GM23338 (cell line): ENCODE data around the gene MYO9B. TPM values are rescaled to one million over a fixed set of nuclear protein-coding genes. Genes with fewer than 3 reads are reported as not detected.

Experiments
- ATAC-seq: fragments of 200-7000 bp; cut with Tn5 transposase; 3 replicates; pipeline ENCODE4 v1.9.1; 2020
- DNase-seq: peaks from one replicate; pipeline ENCODE4 v3.0.0-alpha.2; 2015; ENCODE audit warnings: low spot score
- H2AFZ ChIP-seq: fragments of 200-600 bp; sonication (generic); 2 replicates; pipeline ENCODE4 v1.8.0; 2016; ENCODE audit warnings: antibody characterized with exemption, mild to moderate bottlenecking, moderate library complexity
- H3F3A ChIP-seq: fragments of 200-600 bp; sonication (generic); replicated peaks from 2 replicates; pipeline ENCODE4 v1.8.0; 2017; ENCODE audit warnings: antibody characterized with exemption, mixed run types, low read depth
- H3K27ac ChIP-seq: fragments of 200-600 bp; sonication (generic); 2 replicates; pipeline ENCODE4 v1.6.1; 2016; ENCODE audit warnings: low read depth
- H3K27me3 ChIP-seq: fragments of 200-600 bp; sonication (generic); 2 replicates; pipeline ENCODE4 v1.8.0; 2016; ENCODE audit warnings: mild to moderate bottlenecking, mixed run types, moderate library complexity; ENCODE audit not compliant: insufficient read depth
- H3K36me3 ChIP-seq: fragments of 200-600 bp; sonication (generic); 2 replicates; pipeline ENCODE4 v1.8.0; 2016; ENCODE audit warnings: mild to moderate bottlenecking; ENCODE audit not compliant: insufficient read depth
- H3K4me1 ChIP-seq: fragments of 200-600 bp; sonication (generic); 2 replicates; pipeline ENCODE4 v1.8.0; 2016; ENCODE audit warnings: mild to moderate bottlenecking, moderate library complexity; ENCODE audit not compliant: insufficient read depth
- H3K4me2 ChIP-seq: fragments of 200-600 bp; sonication (generic); 2 replicates; pipeline ENCODE4 v1.7.1; 2017; ENCODE audit warnings: mixed run types
- H3K4me3 ChIP-seq: fragments of 200-600 bp; sonication (generic); 2 replicates; pipeline ENCODE4 v1.6.1; 2016; ENCODE audit warnings: mixed run types
- H3K79me2 ChIP-seq: fragments of 200-600 bp; sonication (generic); replicated peaks from 2 replicates; pipeline ENCODE4 v1.8.0; 2017; ENCODE audit warnings: mild to moderate bottlenecking; ENCODE audit not compliant: insufficient read depth
- H3K9me2 ChIP-seq: fragments of 200-600 bp; sonication (generic); 2 replicates; pipeline ENCODE4 v1.8.0; 2017; ENCODE audit not compliant: insufficient read depth
- H4K20me1 ChIP-seq: fragments of 200-600 bp; sonication (generic); replicated peaks from 2 replicates; pipeline ENCODE4 v1.8.0; 2017; ENCODE audit warnings: mild to moderate bottlenecking; ENCODE audit not compliant: insufficient read depth
- H3K27ac Mint-ChIP-seq: 2 replicates; pipeline ENCODE4 v1.8.0; 2020; ENCODE audit warnings: inconsistent platforms, mild to moderate bottlenecking, moderate library complexity, mixed read lengths
- H3K27me3 Mint-ChIP-seq: 3 replicates; pipeline ENCODE4 v1.8.0; 2022; ENCODE audit warnings: low read depth, mild to moderate bottlenecking, moderate library complexity, mixed read lengths, inconsistent platforms; ENCODE audit not compliant: insufficient read depth, poor library complexity
- H3K36me3 Mint-ChIP-seq: 3 replicates; pipeline ENCODE4 v1.8.0; 2021; ENCODE audit warnings: low read depth, mild to moderate bottlenecking, inconsistent platforms, moderate library complexity, mixed read lengths
- H3K4me1 Mint-ChIP-seq: 3 replicates; pipeline ENCODE4 v1.8.0; 2020; ENCODE audit warnings: mild to moderate bottlenecking, inconsistent platforms, mixed read lengths
- H3K4me3 Mint-ChIP-seq: 3 replicates; pipeline ENCODE4 v1.8.0; 2021; ENCODE audit warnings: moderate library complexity, mild to moderate bottlenecking, inconsistent platforms, mixed read lengths
- H3K9me3 Mint-ChIP-seq: 3 replicates; pipeline ENCODE4 v1.8.0; 2020; ENCODE audit warnings: moderate library complexity, mild to moderate bottlenecking, inconsistent platforms, mixed read lengths
- CREB1 ChIP-seq: fragments of 250-450 bp; sonication (Bioruptor Pico); IDR thresholded peaks from 2 replicates; pipeline ENCODE4 v1.5.0; 2020; ENCODE audit warnings: low read depth, mild to moderate bottlenecking, moderate library complexity
- EZH2 ChIP-seq: fragments of 200-600 bp; sonication (generic); IDR thresholded peaks from one replicate; pipeline ENCODE4 v1.8.0; 2017; ENCODE audit warnings: antibody characterized with exemption, mild to moderate bottlenecking, low read depth; ENCODE audit not compliant: unreplicated experiment
- NANOG ChIP-seq: IDR thresholded peaks from 2 replicates; pipeline ENCODE4 v1.6.1; 2016; ENCODE audit warnings: antibody characterized with exemption, borderline replicate concordance
- POLR2AphosphoS5 ChIP-seq: IDR thresholded peaks from 2 replicates; pipeline ENCODE4 v1.6.1; 2016; ENCODE audit warnings: antibody characterized with exemption, low read depth
- REST ChIP-seq: IDR thresholded peaks from one replicate; pipeline ENCODE4 v1.6.1; 2018; ENCODE audit warnings: antibody characterized with exemption; ENCODE audit not compliant: unreplicated experiment
- polyA plus RNA-seq: library from polyadenylated mRNA; unstranded; fragments of >200 nt; fragmentation: Nextera tagmentation; extraction: Ambion mirVana; gene quantifications from 2 replicates; pipeline ENCODE4 v1.2.1, GENCODE V29; 2016
- total RNA-seq: library from RNA; depleted of rRNA; stranded (reverse); fragments of >200 nt; shearing (Covaris generic); gene quantifications from 2 replicates; pipeline ENCODE4 v1.2.3, GENCODE V29; 2014
- TF ChIP-seq, protein P1 (sequence below): fragments of 250-450 bp; sonication (Bioruptor Pico); IDR thresholded peaks from 2 replicates; pipeline ENCODE4 v1.5.0; 2020; ENCODE audit warnings: mild to moderate bottlenecking, moderate library complexity

Gene MYO9B
- total and polyA plus RNA-seq, 2 experiments from 2014 or later, result 28.7 to 61.3 TPM

- H3F3A ChIP-seq, result peaks cover 18% of the 10 kb centered on the region
- H3K9me2 ChIP-seq, result no peaks in the 10 kb centered on the region
- peaks cover 25% of the 10 kb centered on the region for H3K27me3 Mint-ChIP-seq
- H3K79me2 ChIP-seq, result peaks cover 5% of the 10 kb centered on the region
- H4K20me1 ChIP-seq, result no peaks in the 10 kb centered on the region; the same call in 1 of the 2 replicates
- ATAC-seq (peak; percentile 50), DNase-seq (peak; percentile 37)
- H2AFZ ChIP-seq, result no peak overlapping the region
- peak overlapping the region; percentile 16; the same call in 1 of the 2 replicates for H3K4me3 ChIP-seq
- no peaks in the 10 kb centered on the region for H3K36me3 ChIP-seq
- H3K27ac Mint-ChIP-seq, result peak overlapping the region; percentile 96
- H3K27ac ChIP-seq, result peak overlapping the region; percentile 97
- peak overlapping the region; percentile 53 for H3K4me2 ChIP-seq
- peak overlapping the region; percentile 32; the same call in 1 of the 3 replicates for H3K4me3 Mint-ChIP-seq
- no peak for TF ChIP-seq REST
- no peak for TF ChIP-seq NANOG
- TF ChIP-seq POLR2AphosphoS5, result no peak
- TF ChIP-seq EZH2, result no peak
- no peaks in the 10 kb centered on the region for H3K27me3 ChIP-seq
- H3K4me1 ChIP-seq, result peaks cover 32% of the 10 kb centered on the region
- peaks cover 3% of the 10 kb centered on the region; the same call in 1 of the 3 replicates for H3K36me3 Mint-ChIP-seq
- no peaks in the 10 kb centered on the region for H3K9me3 Mint-ChIP-seq
- H3K4me1 Mint-ChIP-seq, result peaks cover 31% of the 10 kb centered on the region
These were observed 60.4 kb downstream of the MYO9B start for GRCh38 chr19:17136021-17136420.

DNA sequence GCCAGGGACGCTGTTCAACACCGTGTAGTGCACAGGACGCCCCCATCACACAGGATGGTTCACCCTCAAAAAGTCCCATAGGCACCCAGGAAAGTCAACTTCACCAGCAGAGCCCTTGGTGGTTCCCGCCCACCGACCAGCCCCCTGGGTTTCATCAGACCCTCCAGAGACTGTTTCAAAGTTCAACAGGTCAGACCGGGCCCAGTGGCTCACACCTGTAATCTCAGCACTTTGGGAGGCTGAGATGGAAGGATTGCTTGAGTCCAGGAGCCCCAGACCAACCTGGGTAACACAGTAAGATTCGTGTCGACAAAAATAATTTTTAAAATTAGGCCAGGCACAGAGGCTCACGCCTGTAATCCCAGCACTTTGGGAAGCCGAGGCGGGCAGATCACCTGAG is 61.0 kb downstream of the MYO9B start:
- peaks cover 3% of the 10 kb centered on the region; the same call in 1 of the 3 replicates for H3K36me3 Mint-ChIP-seq
- TF ChIP-seq NANOG (no peak), CREB1 (no peak), REST (no peak), POLR2AphosphoS5 (no peak)
- TF ChIP-seq, protein P1, sequence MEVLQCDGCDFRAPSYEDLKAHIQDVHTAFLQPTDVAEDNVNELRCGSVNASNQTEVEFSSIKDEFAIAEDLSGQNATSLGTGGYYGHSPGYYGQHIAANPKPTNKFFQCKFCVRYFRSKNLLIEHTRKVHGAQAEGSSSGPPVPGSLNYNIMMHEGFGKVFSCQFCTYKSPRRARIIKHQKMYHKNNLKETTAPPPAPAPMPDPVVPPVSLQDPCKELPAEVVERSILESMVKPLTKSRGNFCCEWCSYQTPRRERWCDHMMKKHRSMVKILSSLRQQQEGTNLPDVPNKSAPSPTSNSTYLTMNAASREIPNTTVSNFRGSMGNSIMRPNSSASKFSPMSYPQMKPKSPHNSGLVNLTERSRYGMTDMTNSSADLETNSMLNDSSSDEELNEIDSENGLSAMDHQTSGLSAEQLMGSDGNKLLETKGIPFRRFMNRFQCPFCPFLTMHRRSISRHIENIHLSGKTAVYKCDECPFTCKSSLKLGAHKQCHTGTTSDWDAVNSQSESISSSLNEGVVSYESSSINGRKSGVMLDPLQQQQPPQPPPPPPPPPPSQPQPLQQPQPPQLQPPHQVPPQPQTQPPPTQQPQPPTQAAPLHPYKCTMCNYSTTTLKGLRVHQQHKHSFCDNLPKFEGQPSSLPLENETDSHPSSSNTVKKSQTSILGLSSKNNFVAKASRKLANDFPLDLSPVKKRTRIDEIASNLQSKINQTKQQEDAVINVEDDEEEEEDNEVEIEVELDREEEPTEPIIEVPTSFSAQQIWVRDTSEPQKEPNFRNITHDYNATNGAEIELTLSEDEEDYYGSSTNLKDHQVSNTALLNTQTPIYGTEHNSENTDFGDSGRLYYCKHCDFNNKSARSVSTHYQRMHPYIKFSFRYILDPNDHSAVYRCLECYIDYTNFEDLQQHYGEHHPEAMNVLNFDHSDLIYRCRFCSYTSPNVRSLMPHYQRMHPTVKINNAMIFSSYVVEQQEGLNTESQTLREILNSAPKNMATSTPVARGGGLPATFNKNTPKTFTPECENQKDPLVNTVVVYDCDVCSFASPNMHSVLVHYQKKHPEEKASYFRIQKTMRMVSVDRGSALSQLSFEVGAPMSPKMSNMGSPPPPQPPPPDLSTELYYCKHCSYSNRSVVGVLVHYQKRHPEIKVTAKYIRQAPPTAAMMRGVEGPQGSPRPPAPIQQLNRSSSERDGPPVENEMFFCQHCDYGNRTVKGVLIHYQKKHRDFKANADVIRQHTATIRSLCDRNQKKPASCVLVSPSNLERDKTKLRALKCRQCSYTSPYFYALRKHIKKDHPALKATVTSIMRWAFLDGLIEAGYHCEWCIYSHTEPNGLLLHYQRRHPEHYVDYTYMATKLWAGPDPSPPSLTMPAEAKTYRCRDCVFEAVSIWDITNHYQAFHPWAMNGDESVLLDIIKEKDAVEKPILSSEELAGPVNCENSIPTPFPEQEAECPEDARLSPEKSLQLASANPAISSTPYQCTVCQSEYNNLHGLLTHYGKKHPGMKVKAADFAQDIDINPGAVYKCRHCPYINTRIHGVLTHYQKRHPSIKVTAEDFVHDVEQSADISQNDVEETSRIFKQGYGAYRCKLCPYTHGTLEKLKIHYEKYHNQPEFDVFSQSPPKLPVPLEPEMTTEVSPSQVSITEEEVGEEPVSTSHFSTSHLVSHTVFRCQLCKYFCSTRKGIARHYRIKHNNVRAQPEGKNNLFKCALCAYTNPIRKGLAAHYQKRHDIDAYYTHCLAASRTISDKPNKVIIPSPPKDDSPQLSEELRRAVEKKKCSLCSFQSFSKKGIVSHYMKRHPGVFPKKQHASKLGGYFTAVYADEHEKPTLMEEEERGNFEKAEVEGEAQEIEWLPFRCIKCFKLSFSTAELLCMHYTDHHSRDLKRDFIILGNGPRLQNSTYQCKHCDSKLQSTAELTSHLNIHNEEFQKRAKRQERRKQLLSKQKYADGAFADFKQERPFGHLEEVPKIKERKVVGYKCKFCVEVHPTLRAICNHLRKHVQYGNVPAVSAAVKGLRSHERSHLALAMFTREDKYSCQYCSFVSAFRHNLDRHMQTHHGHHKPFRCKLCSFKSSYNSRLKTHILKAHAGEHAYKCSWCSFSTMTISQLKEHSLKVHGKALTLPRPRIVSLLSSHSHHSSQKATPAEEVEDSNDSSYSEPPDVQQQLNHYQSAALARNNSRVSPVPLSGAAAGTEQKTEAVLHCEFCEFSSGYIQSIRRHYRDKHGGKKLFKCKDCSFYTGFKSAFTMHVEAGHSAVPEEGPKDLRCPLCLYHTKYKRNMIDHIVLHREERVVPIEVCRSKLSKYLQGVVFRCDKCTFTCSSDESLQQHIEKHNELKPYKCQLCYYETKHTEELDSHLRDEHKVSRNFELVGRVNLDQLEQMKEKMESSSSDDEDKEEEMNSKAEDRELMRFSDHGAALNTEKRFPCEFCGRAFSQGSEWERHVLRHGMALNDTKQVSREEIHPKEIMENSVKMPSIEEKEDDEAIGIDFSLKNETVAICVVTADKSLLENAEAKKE (CRISPR knock-in tag), result no peak

More for the DNA sequence above, 61.0 kb downstream of the MYO9B start:
- peaks cover 25% of the 10 kb centered on the region for H3K27me3 Mint-ChIP-seq
- ATAC-seq (no peak), DNase-seq (no peak)
- Histone ChIP-seq H3K4me1 (peaks cover 29% of the 10 kb centered on the region), H3K9me2 (no peaks in the 10 kb centered on the region), H4K20me1 (no peaks in the 10 kb centered on the region), H3F3A (peaks cover 18% of the 10 kb centered on the region), H3K4me2 (peak overlapping the region; percentile 53), H3K27me3 (no peaks in the 10 kb centered on the region), H2AFZ (no peak overlapping the region), H3K79me2 (peaks cover 5% of the 10 kb centered on the region), H3K4me3 (no peak overlapping the region), H3K27ac (peak overlapping the region; percentile 97), H3K36me3 (no peaks in the 10 kb centered on the region)
- H3K4me1 Mint-ChIP-seq, result peaks cover 29% of the 10 kb centered on the region
- no peaks in the 10 kb centered on the region for H3K9me3 Mint-ChIP-seq
- H3K4me3 Mint-ChIP-seq, result peak overlapping the region; percentile 33; the same call in 1 of the 3 replicates
- peak overlapping the region; percentile 87 for H3K27ac Mint-ChIP-seq
